K562 (cell line): ENCODE results near the gene ZDHHC19. TPM values are rescaled to one million over a fixed set of nuclear protein-coding genes. Genes with fewer than 3 reads are reported as not detected.

Experiments
- CHCHD3 ChIP-seq: fragments of 250-450 bp; sonication (Bioruptor Pico); IDR thresholded peaks from 2 replicates; pipeline ENCODE4 v2.1.2; 2022; ENCODE audit warnings: mild to moderate bottlenecking
- DACH1 ChIP-seq: fragments of 450-650 bp; IDR thresholded peaks from 2 replicates; pipeline ENCODE4 v1.6.1; 2018; ENCODE audit not compliant: partially characterized antibody
- FOXA1 ChIP-seq: fragments of 450-650 bp; IDR thresholded peaks from 2 replicates; pipeline ENCODE4 v1.6.1; 2016; ENCODE audit warnings: mild to moderate bottlenecking, borderline replicate concordance
- FOXA3 ChIP-seq, 2 experiments: fragments of 450-650 bp in 1 of 2; sonication (generic) in 1 of 2; formaldehyde crosslinking; IDR thresholded peaks in 1 of 2; conservative IDR thresholded peaks in 1 of 2; 2 replicates each; pipeline versions ENCODE4 v1.4.0 to v1.8.0; 2020 to 2022; ENCODE audit warnings: mild to moderate bottlenecking in 2 of 2, missing genetic modification reagents in 1 of 2
- NCOA4 ChIP-seq: fragments of 450-650 bp; IDR thresholded peaks from 2 replicates; pipeline ENCODE4 v1.6.1; 2018; ENCODE audit warnings: mild to moderate bottlenecking; ENCODE audit not compliant: partially characterized antibody
- NCOA6 ChIP-seq: fragments of 450-650 bp; IDR thresholded peaks from 2 replicates; pipeline ENCODE4 v1.6.1; 2017; ENCODE audit warnings: mild to moderate bottlenecking
- RBFOX2 ChIP-seq: fragments of 200-400 bp; formaldehyde crosslinking; IDR thresholded peaks from 2 replicates; pipeline ENCODE4 v1.6.1; 2017; ENCODE audit warnings: low read depth, mild to moderate bottlenecking, low read length, moderate library complexity
- SAP30 ChIP-seq: fragments of 200-600 bp; sonication (generic); IDR thresholded peaks from 2 replicates; pipeline ENCODE4 v1.6.1; 2012; ENCODE audit warnings: borderline replicate concordance, low read depth, mild to moderate bottlenecking, moderate library complexity, low read length, control low read depth, inconsistent platforms; ENCODE audit not compliant: insufficient read depth, poor library complexity, severe bottlenecking
- SOX6 ChIP-seq: fragments of 450-650 bp; IDR thresholded peaks from 2 replicates; pipeline ENCODE4 v1.6.1; 2014; ENCODE audit warnings: mild to moderate bottlenecking
- TAF1 ChIP-seq: IDR thresholded peaks from 2 replicates; pipeline ENCODE4 v1.6.1; 2011; ENCODE audit warnings: mild to moderate bottlenecking, low read length, moderate library complexity; ENCODE audit not compliant: insufficient read depth, control insufficient read depth, severe bottlenecking; ENCODE audit errors: extremely low read depth
- TGIF2 ChIP-seq: sonication (generic); formaldehyde crosslinking; IDR thresholded peaks from 2 replicates; pipeline ENCODE4 v1.8.1; 2022; ENCODE audit warnings: mild to moderate bottlenecking, missing genetic modification reagents, moderate library complexity
- TOE1 ChIP-seq, 2 experiments: fragments of 450-650 bp in 1 of 2; sonication (generic) in 1 of 2; formaldehyde crosslinking in 1 of 2; IDR thresholded peaks; 2 replicates each; pipeline versions ENCODE4 v1.7.1 to v1.8.0; 2016 to 2022; ENCODE audit warnings: borderline replicate concordance in 2 of 2, mild to moderate bottlenecking in 2 of 2, antibody characterized with exemption in 1 of 2, inconsistent platforms in 1 of 2, low read depth in 1 of 2, missing genetic modification reagents in 1 of 2, moderate library complexity in 1 of 2
- polyA plus RNA-seq, 8 experiments: library from polyadenylated mRNA; depleted of rRNA in 4 of 8; stranded (reverse) in 5 of 8; unstranded in 3 of 8; fragments of >200 nt; fragmentation: Nextera tagmentation in 2 of 8; fragmentation: Illumina TruSeq in 1 of 8; extraction: Ambion mirVana in 2 of 8; extraction: Trizol in 1 of 8; gene quantifications; 2 replicates each; pipeline versions ENCODE4 v1.2.1 to v1.2.3, GENCODE V29; 2011 to 2014; ENCODE audit warnings: inconsistent platforms in 1 of 8, missing spikeins in 1 of 8
- total RNA-seq, 7 experiments: library from RNA; depleted of rRNA in 6 of 7; stranded (reverse); fragments of >200 nt in 6 of 7; fragmentation: Illumina TruSeq in 2 of 7; extraction: Trizol in 2 of 7; gene quantifications; 2 replicates each; pipeline versions ENCODE4 v1.2.1 to v1.2.3, GENCODE V29; 2011 to 2021; ENCODE audit warnings: low replicate concordance in 1 of 7
- TF ChIP-seq, protein P1 (sequence below): sonication (generic); formaldehyde crosslinking; IDR thresholded peaks from 2 replicates; pipeline ENCODE4 v1.4.0; 2020; ENCODE audit warnings: mild to moderate bottlenecking, missing genetic modification reagents

Gene ZDHHC19
- total and polyA plus RNA-seq, 9 of the 15 experiments (the other 6 are each of a cell fraction or from before 2014, with no cell fraction given), result 0.40 to 5.5 (median 1.1) TPM

DNA sequence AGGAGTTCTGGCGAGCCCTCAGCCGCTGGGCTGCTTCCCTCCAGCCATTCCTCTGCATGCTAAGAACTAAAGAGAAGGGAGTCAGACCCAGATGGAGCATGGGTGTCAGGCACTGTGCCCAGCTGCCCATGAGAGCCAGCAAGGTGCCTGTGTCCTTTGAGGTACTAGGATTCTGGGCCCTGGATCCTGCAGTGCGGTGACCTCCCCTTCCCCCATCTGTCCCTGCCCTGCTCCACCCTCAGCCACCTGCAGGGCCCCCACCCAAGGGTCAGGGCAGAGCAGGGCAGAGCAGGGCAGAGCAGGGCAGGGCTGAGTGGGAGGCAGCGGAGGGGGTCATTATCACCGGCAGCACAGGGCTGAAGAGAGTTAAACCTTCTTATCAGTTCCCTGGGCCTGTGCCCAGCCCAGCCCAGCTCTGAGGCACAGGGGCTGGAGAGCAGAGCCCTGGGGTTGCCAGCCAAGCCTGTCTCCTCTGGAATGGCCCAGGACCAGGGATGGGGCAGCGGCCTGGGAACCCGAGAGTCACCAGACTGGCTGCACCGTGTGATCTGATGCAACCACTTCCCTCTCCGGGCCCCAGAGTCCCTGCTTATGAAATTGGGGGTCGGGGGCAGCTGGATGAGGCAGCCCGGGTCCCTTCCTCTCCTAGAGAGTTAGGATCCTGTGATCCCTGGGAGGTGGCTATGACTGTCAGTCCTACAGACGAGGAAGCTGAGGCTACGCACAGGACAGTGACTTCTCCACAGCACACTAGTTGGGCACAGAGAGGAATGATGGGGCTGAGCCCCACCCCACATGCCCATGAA lies 17.3 kb downstream of the ZDHHC19 start (continued):
- TF ChIP-seq, protein P1, sequence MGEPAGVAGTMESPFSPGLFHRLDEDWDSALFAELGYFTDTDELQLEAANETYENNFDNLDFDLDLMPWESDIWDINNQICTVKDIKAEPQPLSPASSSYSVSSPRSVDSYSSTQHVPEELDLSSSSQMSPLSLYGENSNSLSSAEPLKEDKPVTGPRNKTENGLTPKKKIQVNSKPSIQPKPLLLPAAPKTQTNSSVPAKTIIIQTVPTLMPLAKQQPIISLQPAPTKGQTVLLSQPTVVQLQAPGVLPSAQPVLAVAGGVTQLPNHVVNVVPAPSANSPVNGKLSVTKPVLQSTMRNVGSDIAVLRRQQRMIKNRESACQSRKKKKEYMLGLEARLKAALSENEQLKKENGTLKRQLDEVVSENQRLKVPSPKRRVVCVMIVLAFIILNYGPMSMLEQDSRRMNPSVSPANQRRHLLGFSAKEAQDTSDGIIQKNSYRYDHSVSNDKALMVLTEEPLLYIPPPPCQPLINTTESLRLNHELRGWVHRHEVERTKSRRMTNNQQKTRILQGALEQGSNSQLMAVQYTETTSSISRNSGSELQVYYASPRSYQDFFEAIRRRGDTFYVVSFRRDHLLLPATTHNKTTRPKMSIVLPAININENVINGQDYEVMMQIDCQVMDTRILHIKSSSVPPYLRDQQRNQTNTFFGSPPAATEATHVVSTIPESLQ (CRISPR knock-in tag), result no peak
- TF ChIP-seq TOE1 (IDR thresholded peaks at IDR 0.05; ENCODE audit: borderline replicate concordance) (no peak; the same call in 1 of the 2 replicates), TOE1 (CRISPR knock-in tag; IDR thresholded peaks at IDR 0.05; ENCODE audit: borderline replicate concordance, low read depth) (no peak), NCOA6 (no peak), NCOA4 (no peak), RBFOX2 (peak; percentile 65), DACH1 (no peak), SOX6 (0 out of 2 replicates have a peak, but pooled peaks have one; percentile 17), SAP30 (no peak), CHCHD3 (no peak), TAF1 (no peak), TGIF2 (CRISPR knock-in tag) (no peak), FOXA3 (CRISPR knock-in tag; conservative IDR thresholded peaks at IDR 0.05 in 1 of 2, IDR thresholded peaks at IDR 0.05 in 1 of 2) (no peak), FOXA1 (no peak)
